ENCODE data around the gene SPACA7. TPM values are rescaled to one million over a fixed set of nuclear protein-coding genes. Genes with fewer than 3 reads are reported as not detected.

The SPACA7 gene
- total and polyA plus RNA-seq, 10 of the 15 experiments (the other 5 are each of a cell fraction or from before 2014, with no cell fraction given), result not detected

- ChIA-PET SMC1A (ENCODE audit: uncharacterized antibody, unreplicated experiment) (no interaction called here), RAD21 (ENCODE audit: unreplicated experiment) (no interaction called here), CTCF (no interaction called here), POLR2A (no interaction called here)
- Histone ChIP-seq H3K4me1 (ENCODE audit: control insufficient read depth, insufficient read depth, low read length) (no peaks in the 10 kb centered on the region), H3K27me3 (replicated peaks in 1 of 2; ENCODE audit: control insufficient read depth in 2 of 2, insufficient read depth in 2 of 2, low read length in 1 of 2) (no peaks in the 10 kb centered on the region), H3K27ac (ENCODE audit: control insufficient read depth, insufficient read depth) (no peak overlapping the region), H3K36me3 (ENCODE audit: control insufficient read depth in 2 of 2, insufficient read depth in 2 of 2, low read length in 1 of 2) (no peaks in the 10 kb centered on the region), H3K79me2 (ENCODE audit: control insufficient read depth, insufficient read depth, low read length) (no peaks in the 10 kb centered on the region), H2AFZ (ENCODE audit: control insufficient read depth, low read depth, low read length) (no peak overlapping the region), H3K4me3 (no peak overlapping the region), H3K9ac (ENCODE audit: control insufficient read depth, insufficient read depth, low read length) (no peak overlapping the region), H4K20me1 (ENCODE audit: control insufficient read depth, insufficient read depth) (no peaks in the 10 kb centered on the region), H3K4me2 (ENCODE audit: control insufficient read depth, insufficient read depth) (no peak overlapping the region), H3K9me3 (replicated peaks; ENCODE audit: control insufficient read depth, insufficient read depth, low read length) (no peaks in the 10 kb centered on the region)
- no TSS peak for BruUV-seq (replicated peaks)
- in situ Hi-C loops (cut with MboI) (no loop called here), intact Hi-C loops (cut with micrococcal nuclease; ENCODE audit: unreplicated experiment) (no loop called here)
- WGBS (ENCODE audit: insufficient coverage, insufficient replicate concordance, low lambda C conversion rate, missing lambda C conversion rate), result 57% methylated on average over 22 of the region's 22 CpGs
- no peak for ATAC-seq
- no peak for FAIRE-seq
- no peak for DNase-seq (ENCODE audit: low read depth, low spot score)
- TF ChIP-seq NBN (IDR thresholded peaks at IDR 0.05) (no peak), BCLAF1 (IDR thresholded peaks at IDR 0.05) (no peak), BRCA1 (IDR thresholded peaks at IDR 0.05; ENCODE audit: low read depth, low read length) (no peak), SUPT20H (IDR thresholded peaks at IDR 0.05; ENCODE audit: borderline replicate concordance, control insufficient read depth, low read depth, low read length) (no peak), RUNX3 (IDR thresholded peaks at IDR 0.05; ENCODE audit: low read length) (no peak), NFYA (IDR thresholded peaks at IDR 0.05; ENCODE audit: borderline replicate concordance, low read depth, low read length) (no peak)
- TF ChIP-seq, protein P1, sequence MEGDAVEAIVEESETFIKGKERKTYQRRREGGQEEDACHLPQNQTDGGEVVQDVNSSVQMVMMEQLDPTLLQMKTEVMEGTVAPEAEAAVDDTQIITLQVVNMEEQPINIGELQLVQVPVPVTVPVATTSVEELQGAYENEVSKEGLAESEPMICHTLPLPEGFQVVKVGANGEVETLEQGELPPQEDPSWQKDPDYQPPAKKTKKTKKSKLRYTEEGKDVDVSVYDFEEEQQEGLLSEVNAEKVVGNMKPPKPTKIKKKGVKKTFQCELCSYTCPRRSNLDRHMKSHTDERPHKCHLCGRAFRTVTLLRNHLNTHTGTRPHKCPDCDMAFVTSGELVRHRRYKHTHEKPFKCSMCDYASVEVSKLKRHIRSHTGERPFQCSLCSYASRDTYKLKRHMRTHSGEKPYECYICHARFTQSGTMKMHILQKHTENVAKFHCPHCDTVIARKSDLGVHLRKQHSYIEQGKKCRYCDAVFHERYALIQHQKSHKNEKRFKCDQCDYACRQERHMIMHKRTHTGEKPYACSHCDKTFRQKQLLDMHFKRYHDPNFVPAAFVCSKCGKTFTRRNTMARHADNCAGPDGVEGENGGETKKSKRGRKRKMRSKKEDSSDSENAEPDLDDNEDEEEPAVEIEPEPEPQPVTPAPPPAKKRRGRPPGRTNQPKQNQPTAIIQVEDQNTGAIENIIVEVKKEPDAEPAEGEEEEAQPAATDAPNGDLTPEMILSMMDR (IDR thresholded peaks at IDR 0.05 in 2 of 3, conservative IDR thresholded peaks at IDR 0.05 in 1 of 3; ENCODE audit: control insufficient read depth in 2 of 3, extremely low read depth in 1 of 3, insufficient read depth in 1 of 3, low read depth in 3 of 3, low read length in 3 of 3), result no peak
Observed at GRCh38 chr13:112456138-112457056, 80.2 kb downstream of the SPACA7 start.
